NOMO-1 treated with dmso at 0.1 percent for 144 hours (cell line): ENCODE measurements around the gene CYP2C8.
"Not testable (repeated sequence)": the region's sequence is repeated elsewhere in the genome, so short reads cannot be mapped to it uniquely, and the experiment has no call there.

Source experiments
- DNase-seq: peaks from one replicate; lab custom pipeline; 2025; ENCODE audit not compliant: unreplicated experiment; lab: John Stamatoyannopoulos, UW

The CYP2C8 gene

DNA sequence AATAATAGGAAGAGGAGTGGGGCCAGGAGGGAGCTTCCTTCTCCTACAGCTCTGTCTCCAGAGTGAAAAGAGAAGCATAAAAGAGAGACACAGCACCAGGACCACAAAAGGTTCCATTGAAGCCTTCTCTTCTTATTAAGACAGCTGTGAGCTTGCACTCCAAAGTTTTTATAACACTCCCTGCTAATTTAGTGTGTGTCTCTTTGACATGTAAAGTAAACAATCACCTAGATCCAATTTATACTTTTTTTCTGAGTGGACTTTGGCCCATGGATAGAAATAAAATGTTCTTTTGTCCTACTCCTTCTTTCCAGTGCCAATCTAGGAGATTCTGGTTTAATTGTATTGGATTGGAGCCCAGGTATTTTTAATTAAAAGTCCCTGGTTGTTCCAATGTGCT lies at the start of gene CYP2C8:
CYP2C8 (minus strand) TSS at position 212 of the 400 bp plus-strand sequence; CDS start at position 117, 95 bp downstream.
- no peak for DNase-seq

- DNase-seq: no peak
Observed at GRCh38 chr10:95116869-95117269, 47.6 kb upstream of the CYP2C8 start.

DNA sequence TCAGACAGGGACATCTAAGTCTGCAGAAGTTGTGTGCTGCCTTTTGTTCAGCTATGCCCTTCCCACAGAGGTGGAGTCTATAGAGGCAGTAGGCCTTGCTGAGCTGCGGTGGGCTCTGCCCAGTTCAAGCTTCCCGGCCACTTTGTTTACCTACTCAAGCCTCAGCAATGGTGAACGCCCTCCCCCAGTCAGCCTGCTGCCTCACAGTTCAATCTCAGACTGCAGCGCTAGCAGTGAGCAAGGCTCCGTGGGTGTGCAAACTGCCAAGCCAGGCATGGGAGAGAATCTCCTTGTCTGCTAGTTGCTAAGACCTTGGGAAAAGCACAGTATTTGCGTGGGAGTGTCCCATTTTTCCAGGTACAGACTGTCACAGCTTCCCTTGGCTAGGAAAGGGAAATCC lies 41.5 kb upstream of the CYP2C8 start:
- not testable (repeated sequence) for DNase-seq

DNA sequence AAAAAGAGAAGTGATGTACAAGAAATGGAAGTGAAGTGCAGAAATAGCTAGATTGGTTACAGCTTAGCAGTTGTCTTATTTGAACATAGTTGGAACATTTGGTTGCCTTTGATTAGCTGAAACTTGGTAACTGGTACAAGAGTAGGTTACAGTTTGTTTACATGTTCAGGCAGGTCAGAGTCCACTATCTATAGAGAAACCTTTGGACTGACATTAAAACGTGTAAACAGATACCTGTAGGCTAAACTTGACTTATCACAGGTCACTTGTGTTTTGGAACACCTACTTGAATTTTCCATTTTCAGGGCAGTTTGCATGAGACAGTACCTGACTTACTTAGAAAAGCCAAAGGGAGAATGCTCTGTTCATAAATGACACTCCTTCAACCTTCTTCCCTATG lies 28.5 kb upstream of the CYP2C8 start:
- DNase-seq: no peak

DNA sequence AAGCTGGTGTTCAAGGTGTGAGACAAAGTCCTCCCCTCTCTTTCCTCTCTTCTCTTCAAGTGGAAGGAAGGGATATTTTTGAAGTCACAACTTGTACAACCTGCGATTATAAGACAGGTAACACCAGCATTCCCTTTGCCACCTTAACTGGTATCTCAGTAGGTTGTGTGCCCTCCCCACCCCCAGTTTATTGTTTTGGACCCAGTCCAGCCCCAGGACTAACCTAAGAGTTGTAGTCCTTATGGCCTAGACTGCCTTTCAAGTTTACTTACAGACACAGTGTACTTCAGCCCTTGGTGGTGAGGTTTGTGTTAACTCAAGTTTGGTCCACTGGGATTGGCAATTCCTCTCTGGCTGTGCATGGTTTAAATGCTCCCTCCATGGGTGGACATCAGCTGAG lies 26.8 kb upstream of the CYP2C8 start:
- no peak for DNase-seq

- DNase-seq: not testable (repeated sequence)
Observed at GRCh38 chr10:95079626-95080025, 10.3 kb upstream of the CYP2C8 start.

- no peak for DNase-seq
Observed at GRCh38 chr10:95077556-95077955, 8.3 kb upstream of the CYP2C8 start.

- DNase-seq: no peak
Observed at GRCh38 chr10:95071107-95071660, 1.9 kb upstream of the CYP2C8 start.

GRCh38 chr10:95064125-95064524 lies 5.2 kb downstream of the CYP2C8 start:
- DNase-seq: not testable (repeated sequence)

GRCh38 chr10:95056744-95057363 lies 12.4 kb downstream of the CYP2C8 start:
- DNase-seq: no peak

GRCh38 chr10:95049919-95050318 lies 19.4 kb downstream of the CYP2C8 start:
- DNase-seq: no peak

- no peak for DNase-seq
Observed at GRCh38 chr10:95048206-95048605, 21.1 kb downstream of the CYP2C8 start.

- no peak for DNase-seq
Observed at GRCh38 chr10:95039281-95039680, 30.0 kb downstream of the CYP2C8 start.

- DNase-seq: no peak
Observed at GRCh38 chr10:95035332-95036295, 33.7 kb downstream of the CYP2C8 start.

DNA sequence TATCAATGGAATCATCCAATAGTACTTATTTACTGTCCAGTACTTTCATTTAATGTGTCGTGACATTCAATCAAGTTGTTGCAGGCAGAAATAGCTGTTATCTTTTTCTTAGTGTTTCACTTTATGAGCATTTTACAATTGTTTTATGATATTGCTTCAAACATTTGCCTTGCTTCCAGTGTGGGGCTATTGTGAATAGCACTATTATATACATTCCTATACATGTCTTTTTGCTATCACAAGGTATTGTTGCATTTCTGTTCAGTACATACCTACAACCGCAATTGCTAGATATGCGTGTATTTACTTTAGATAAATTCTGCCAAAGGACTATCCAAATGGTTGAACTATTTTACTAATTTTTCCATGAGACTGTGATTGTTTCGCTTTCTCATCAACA lies 34.9 kb downstream of the CYP2C8 start:
- DNase-seq: no peak

DNA sequence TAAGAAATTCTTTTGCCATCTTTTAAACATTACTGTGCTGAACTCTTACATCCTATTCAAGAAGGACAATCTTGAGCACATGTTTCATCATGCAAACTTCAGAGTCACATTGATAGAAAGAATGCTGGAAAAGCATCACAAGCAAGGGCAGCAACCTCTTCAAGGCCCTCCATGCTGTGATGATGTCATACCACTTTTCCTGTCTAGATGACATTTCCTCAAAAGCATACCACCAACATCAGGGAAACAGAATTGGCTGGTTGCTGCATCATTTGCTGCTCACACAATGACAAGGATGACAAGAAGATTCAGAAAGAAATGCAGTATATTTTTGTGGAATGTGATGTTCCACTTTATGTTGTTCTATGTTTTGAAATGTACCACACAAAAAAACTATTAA lies 37.6 kb downstream of the CYP2C8 start:
- no peak for DNase-seq

DNA sequence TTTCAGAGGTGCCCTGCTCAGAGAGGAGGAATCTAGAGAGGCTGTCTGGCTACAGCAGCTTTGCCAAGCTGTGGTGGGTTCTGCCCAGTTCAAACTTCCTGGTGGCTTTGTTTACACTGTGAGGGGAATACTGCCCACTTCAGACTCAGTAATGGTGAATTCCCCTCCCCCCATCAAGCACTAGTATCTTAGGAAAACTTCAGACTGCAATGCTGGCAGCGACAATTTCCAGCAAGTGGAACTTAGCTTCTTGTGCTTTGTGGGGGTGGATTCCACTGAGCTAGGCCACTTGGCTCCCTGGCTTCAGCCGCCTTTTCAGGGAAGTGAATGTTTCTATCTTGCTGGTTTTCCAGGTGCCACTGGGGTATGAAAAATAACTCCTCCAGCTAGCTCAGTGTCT lies 42.8 kb downstream of the CYP2C8 start:
- no peak for DNase-seq

- DNase-seq: no peak
Observed at GRCh38 chr10:94997741-94998174, 71.5 kb downstream of the CYP2C8 start.

DNA sequence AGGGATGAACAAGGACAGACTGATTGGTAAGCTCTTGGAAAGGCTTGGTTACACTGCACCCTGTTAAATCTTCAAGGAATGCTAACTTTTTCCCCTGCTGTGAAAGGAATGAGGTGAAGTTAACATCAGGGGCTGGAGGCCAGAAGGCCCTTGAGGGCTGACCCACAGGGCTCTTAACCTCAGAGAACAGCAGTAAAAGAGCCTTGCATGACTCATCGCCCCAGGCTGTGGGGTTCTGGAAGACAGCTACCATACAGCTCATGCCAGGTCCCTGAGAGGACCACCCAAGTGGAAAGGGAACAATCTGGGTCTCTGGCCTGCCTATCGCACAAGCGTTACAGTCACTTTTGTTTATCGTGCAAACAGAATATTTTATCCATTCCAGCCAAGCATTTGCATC lies 76.5 kb downstream of the CYP2C8 start:
- DNase-seq: no peak

GRCh38 chr10:94991243-94991888 lies 77.9 kb downstream of the CYP2C8 start:
- no peak for DNase-seq

DNA sequence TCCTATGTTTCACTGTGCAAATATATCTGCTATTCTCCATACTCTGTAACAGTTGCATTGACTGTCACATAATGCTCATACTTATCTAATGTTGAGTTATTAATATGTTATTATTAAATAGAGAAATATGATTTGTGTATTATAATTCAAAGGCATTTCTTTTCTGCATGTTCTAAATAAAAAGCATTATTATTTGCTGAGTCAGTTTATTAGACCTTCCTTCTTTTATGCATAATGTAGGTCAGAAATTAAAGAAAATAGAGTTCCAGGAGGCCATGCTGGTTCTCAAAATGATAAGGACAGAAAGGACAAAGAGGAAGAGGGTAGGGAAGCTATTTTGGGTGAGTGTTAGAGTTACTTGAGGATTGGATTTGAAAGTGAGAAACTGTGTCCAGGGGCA lies 80.1 kb downstream of the CYP2C8 start:
- no peak for DNase-seq
